ENCODE results near the gene PAK2.

The PAK2 gene

DNA sequence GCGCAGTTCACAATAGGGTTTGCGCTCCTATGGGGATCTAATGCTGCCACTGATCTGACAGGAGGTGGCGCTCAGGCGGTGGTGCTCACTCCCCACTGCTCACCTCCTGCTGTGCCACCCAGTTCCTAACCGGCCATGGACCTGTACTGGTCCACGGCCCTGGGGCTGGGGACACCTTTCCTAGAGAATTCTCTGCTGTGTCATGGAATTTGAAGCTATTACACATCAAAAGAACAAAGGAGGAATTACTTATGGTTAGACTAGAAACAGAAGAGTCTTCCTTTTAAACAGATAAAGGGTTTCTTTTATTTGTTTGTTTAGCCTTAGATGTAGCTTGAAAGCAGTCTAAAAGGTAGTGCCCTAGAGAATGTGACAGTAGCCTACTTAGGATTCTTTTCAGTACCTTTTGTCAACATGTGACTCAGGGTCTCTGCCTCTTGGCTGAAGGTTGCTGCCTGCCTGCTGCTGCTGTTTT lies 50.3 kb downstream of the PAK2 start:
- Histone ChIP-seq H3K27ac (ENCODE audit: low read depth, low read length) (no peak overlapping the region), H3K4me1 (ENCODE audit: control insufficient read depth, insufficient read depth, low read length) (peaks cover 19% of the 10 kb centered on the region), H3K9me3 (ENCODE audit: control insufficient read depth, insufficient read depth, low read depth, low read length) (peaks cover 18% of the 10 kb centered on the region), H3K4me3 (ENCODE audit: low read depth, low read length) (no peak overlapping the region), H3K36me3 (ENCODE audit: control insufficient read depth, insufficient read depth, low read length) (peaks cover 38% of the 10 kb centered on the region), H3K27me3 (ENCODE audit: control insufficient read depth, insufficient read depth, low read length) (no peaks in the 10 kb centered on the region), H3K9ac (ENCODE audit: low read length) (no peak overlapping the region)

DNA sequence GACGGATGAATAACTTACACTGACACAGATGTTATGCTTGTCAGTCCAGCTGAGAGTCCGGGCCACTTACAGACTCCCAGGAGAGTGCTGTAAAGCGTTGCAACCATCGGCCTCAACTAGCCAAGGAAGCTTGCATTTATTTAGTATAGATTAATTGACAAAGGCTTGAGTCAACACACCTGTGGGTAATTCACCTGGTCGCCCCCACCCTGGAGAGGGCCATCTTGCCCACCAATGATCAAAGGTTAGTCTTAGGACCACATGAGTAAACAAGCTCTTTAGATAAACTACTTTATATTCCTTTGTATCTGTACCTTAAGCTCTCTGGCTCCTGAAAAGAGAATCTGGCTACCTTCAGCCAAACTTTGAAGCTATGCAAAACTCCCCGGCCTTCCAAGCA lies 51.0 kb downstream of the PAK2 start:
- H3K9me3 ChIP-seq (ENCODE audit: control insufficient read depth, insufficient read depth, low read depth, low read length): peaks cover 11% of the 10 kb centered on the region
- no peak overlapping the region for H3K9ac ChIP-seq (ENCODE audit: low read length)
- no peak overlapping the region for H3K27ac ChIP-seq (ENCODE audit: low read depth, low read length)
- H3K4me1 ChIP-seq (ENCODE audit: control insufficient read depth, insufficient read depth, low read length): peaks cover 19% of the 10 kb centered on the region
- H3K36me3 ChIP-seq (ENCODE audit: control insufficient read depth, insufficient read depth, low read length): peaks cover 31% of the 10 kb centered on the region
- H3K4me3 ChIP-seq (ENCODE audit: low read depth, low read length): no peak overlapping the region
- no peaks in the 10 kb centered on the region for H3K27me3 ChIP-seq (ENCODE audit: control insufficient read depth, insufficient read depth, low read length)

GRCh38 chr3:196792771-196793170 lies 53.1 kb downstream of the PAK2 start:
- Histone ChIP-seq H3K27ac (ENCODE audit: low read depth, low read length) (peak overlapping the region; percentile 34; the same call in 1 of the 2 replicates), H3K4me1 (ENCODE audit: control insufficient read depth, insufficient read depth, low read length) (peaks cover 14% of the 10 kb centered on the region), H3K27me3 (ENCODE audit: control insufficient read depth, insufficient read depth, low read length) (no peaks in the 10 kb centered on the region), H3K36me3 (ENCODE audit: control insufficient read depth, insufficient read depth, low read length) (peaks cover 28% of the 10 kb centered on the region), H3K4me3 (ENCODE audit: low read depth, low read length) (no peak overlapping the region), H3K9me3 (ENCODE audit: control insufficient read depth, insufficient read depth, low read depth, low read length) (peaks cover 11% of the 10 kb centered on the region), H3K9ac (ENCODE audit: low read length) (no peak overlapping the region)

DNA sequence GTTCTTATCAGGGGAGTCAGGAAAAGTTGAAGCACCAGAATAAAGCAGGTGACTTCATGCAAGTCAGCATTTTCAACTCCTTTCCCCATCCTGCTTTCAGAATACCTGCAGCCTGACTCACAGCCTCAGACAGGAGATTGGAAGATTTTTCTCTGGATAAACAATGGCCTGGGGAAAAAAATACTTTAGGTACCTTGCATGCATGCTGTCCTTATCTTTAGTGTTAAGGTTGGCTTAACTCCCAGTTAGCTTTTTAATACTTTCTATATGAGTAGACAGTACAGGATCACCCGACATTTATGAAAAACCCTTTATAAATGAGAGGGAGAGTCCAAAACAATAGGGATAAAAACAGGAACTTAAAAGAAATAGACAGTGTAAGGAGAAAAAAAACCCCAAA lies 53.6 kb downstream of the PAK2 start:
- Histone ChIP-seq H3K27ac (ENCODE audit: low read depth, low read length) (peak overlapping the region; percentile 34; the same call in 1 of the 2 replicates), H3K9ac (ENCODE audit: low read length) (no peak overlapping the region), H3K36me3 (ENCODE audit: control insufficient read depth, insufficient read depth, low read length) (peaks cover 28% of the 10 kb centered on the region), H3K27me3 (ENCODE audit: control insufficient read depth, insufficient read depth, low read length) (no peaks in the 10 kb centered on the region), H3K4me1 (ENCODE audit: control insufficient read depth, insufficient read depth, low read length) (peaks cover 11% of the 10 kb centered on the region), H3K4me3 (ENCODE audit: low read depth, low read length) (no peak overlapping the region), H3K9me3 (ENCODE audit: control insufficient read depth, insufficient read depth, low read depth, low read length) (peaks cover 11% of the 10 kb centered on the region)

DNA sequence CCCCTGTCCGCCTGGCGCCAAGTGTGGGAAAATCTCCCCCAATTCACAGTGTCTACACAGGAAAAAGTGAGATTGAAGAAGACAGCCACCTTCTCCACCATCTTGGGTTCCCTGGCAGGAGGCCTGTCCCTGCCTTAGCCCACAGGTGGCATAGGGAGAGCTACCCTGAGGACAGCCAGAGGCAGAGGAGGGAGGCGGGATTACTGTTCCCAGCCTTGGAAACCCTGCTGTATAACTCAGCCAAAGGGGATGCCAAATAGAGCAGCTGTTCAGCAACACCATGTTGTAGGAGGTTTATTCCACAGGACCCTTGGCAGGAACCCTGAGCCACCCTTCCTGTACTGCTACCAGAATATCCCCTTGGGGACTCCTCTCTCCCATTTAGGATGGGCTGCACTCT lies 54.8 kb downstream of the PAK2 start:
- H3K9ac ChIP-seq (ENCODE audit: low read length): no peak overlapping the region
- H3K36me3 ChIP-seq (ENCODE audit: control insufficient read depth, insufficient read depth, low read length): peaks cover 27% of the 10 kb centered on the region
- no peak overlapping the region for H3K27ac ChIP-seq (ENCODE audit: low read depth, low read length)
- H3K4me1 ChIP-seq (ENCODE audit: control insufficient read depth, insufficient read depth, low read length): peaks cover 6% of the 10 kb centered on the region
- H3K9me3 ChIP-seq (ENCODE audit: control insufficient read depth, insufficient read depth, low read depth, low read length): peaks cover 11% of the 10 kb centered on the region
- no peaks in the 10 kb centered on the region for H3K27me3 ChIP-seq (ENCODE audit: control insufficient read depth, insufficient read depth, low read length)
- H3K4me3 ChIP-seq (ENCODE audit: low read depth, low read length): no peak overlapping the region

DNA sequence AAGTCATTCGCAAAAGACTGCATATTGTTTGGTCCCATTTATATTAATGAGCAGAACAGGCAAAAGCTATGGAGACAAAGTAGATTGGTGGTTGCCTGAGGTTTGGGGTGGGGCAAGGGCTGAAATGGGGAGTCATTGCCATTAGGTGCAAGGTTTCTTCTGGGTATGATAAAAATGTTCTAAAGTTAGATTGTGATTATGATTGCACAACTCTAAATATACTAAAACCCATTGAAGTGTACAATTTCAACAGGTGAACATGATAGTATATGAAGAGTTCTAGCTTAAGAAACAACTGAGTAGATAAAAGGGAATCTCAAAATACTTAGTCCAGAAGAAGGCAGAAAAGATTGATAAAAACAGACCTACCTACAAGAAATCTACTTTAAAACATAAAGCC lies 56.7 kb downstream of the PAK2 start:
- peaks cover 16% of the 10 kb centered on the region for H3K36me3 ChIP-seq (ENCODE audit: control insufficient read depth, insufficient read depth, low read length)

DNA sequence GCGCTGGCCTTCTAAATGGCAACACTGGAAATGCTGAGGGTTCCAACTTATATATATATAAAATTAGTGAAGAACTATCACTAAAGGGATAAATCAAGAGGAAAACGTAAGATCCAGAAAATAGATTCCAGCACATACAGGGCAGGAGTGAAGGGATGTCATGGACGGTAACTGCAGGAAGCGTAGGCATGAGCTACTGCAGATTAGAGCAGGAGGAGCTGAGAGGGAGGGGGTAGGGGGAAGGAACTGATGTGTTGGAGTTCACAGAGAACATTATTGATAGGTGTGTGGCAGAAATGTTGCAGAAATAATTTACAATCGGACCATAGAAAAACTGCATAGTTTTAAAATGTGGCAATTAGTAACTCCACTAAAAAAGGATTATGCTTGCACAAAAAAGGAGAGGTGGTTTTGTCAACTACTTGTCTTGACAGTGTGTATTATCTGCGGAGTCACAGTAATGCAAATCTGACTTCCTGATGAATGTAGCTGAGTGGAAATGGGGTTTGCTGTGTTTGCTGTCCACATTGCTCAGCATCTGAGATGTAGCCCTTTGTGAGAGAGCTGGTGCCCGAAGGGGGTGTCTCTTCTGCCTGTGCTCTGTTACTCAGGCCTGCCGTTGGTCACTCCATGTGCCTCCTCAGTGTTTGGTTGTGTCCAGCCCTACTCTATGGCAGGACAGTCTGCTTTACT lies 61.2 kb downstream of the PAK2 start:
- Histone ChIP-seq H3K27ac (ENCODE audit: low read depth, low read length) (no peak overlapping the region), H3K9ac (ENCODE audit: low read length) (no peak overlapping the region), H3K36me3 (ENCODE audit: control insufficient read depth, insufficient read depth, low read length) (peaks cover 37% of the 10 kb centered on the region), H3K9me3 (ENCODE audit: control insufficient read depth, insufficient read depth, low read depth, low read length) (no peaks in the 10 kb centered on the region), H3K4me3 (ENCODE audit: low read depth, low read length) (no peak overlapping the region), H3K4me1 (ENCODE audit: control insufficient read depth, insufficient read depth, low read length) (no peaks in the 10 kb centered on the region), H3K27me3 (ENCODE audit: control insufficient read depth, insufficient read depth, low read length) (no peaks in the 10 kb centered on the region)

More for the DNA sequence above, 56.7 kb downstream of the PAK2 start:
- Histone ChIP-seq H3K4me3 (ENCODE audit: low read depth, low read length) (no peak overlapping the region), H3K27ac (ENCODE audit: low read depth, low read length) (no peak overlapping the region), H3K9me3 (ENCODE audit: control insufficient read depth, insufficient read depth, low read depth, low read length) (peaks cover 5% of the 10 kb centered on the region; the same call in 1 of the 2 replicates), H3K27me3 (ENCODE audit: control insufficient read depth, insufficient read depth, low read length) (no peaks in the 10 kb centered on the region), H3K4me1 (ENCODE audit: control insufficient read depth, insufficient read depth, low read length) (peaks cover 6% of the 10 kb centered on the region), H3K9ac (ENCODE audit: low read length) (no peak overlapping the region)

DNA sequence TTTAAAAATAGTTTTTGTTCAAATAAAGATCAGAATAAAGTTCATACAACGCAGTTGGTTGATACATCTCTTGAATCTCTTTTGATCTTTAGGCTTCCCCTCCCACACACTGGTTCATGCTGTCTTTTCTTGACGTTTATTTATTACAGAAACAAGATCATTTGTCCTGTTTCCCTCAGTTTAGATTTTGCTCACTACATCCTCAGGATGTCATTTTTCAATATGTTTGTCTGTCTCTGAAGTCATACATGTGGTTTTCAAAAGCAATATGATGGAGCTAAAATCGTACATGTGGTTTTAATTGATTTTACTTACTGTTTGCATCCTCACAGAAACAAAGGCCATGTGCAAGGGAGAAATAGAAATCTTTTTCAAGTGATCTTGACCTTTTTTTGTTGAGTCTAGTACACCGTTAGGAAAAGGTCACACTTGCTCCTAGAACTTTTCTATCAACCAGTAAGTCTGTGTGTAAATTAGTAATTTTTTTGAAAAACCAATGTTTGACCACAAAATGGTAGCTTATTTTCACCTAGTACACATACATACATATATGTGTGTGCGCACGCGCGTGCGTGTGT lies 64.3 kb downstream of the PAK2 start:
- H3K4me1 ChIP-seq (ENCODE audit: control insufficient read depth, insufficient read depth, low read length): no peaks in the 10 kb centered on the region
- no peak overlapping the region for H3K27ac ChIP-seq (ENCODE audit: low read depth, low read length)
- H3K9ac ChIP-seq (ENCODE audit: low read length): no peak overlapping the region
- H3K27me3 ChIP-seq (ENCODE audit: control insufficient read depth, insufficient read depth, low read length): no peaks in the 10 kb centered on the region
- no peak overlapping the region for H3K4me3 ChIP-seq (ENCODE audit: low read depth, low read length)
- H3K36me3 ChIP-seq (ENCODE audit: control insufficient read depth, insufficient read depth, low read length): peaks cover 61% of the 10 kb centered on the region
- no peaks in the 10 kb centered on the region for H3K9me3 ChIP-seq (ENCODE audit: control insufficient read depth, insufficient read depth, low read depth, low read length)

- H3K36me3 ChIP-seq (ENCODE audit: control insufficient read depth, insufficient read depth, low read length): peaks cover 56% of the 10 kb centered on the region
- no peak overlapping the region for H3K4me3 ChIP-seq (ENCODE audit: low read depth, low read length)
- no peaks in the 10 kb centered on the region for H3K4me1 ChIP-seq (ENCODE audit: control insufficient read depth, insufficient read depth, low read length)
- H3K27me3 ChIP-seq (ENCODE audit: control insufficient read depth, insufficient read depth, low read length): no peaks in the 10 kb centered on the region
- no peak overlapping the region for H3K27ac ChIP-seq (ENCODE audit: low read depth, low read length)
- no peaks in the 10 kb centered on the region for H3K9me3 ChIP-seq (ENCODE audit: control insufficient read depth, insufficient read depth, low read depth, low read length)
- H3K9ac ChIP-seq (ENCODE audit: low read length): no peak overlapping the region
Measured at GRCh38 chr3:196804773-196805172, 65.1 kb downstream of the PAK2 start.

DNA sequence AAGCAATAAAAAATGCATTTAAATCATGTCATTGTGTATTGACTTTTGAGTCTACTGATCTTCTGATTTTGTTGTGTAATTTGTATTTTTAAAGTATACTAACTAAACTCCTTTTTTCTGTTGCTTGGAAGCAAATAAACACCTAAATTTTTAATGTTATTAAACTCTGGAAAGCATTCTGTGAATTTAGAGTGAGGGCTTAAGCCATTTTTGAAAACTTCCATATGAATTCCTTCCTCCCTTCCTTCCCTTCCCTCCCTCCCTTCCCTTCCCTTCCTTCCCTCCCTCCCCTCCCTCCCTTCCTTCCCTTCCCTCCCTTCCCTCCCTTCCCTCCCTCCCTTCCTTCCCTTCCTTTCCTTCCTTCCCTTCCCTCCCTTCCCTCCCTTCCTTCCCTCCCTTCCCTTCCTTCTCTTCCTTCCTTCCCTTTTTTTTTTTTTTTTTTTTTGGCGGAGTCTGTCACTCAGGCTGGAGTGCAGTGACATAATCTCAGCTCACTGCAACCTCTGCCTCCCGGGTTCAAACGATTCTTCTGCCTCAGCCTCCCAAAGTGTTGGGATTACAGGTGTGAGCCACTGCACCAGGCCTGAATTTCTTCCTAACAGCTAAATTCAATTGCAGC lies 71.4 kb downstream of the PAK2 start:
- Histone ChIP-seq H3K36me3 (ENCODE audit: control insufficient read depth, insufficient read depth, low read length) (peaks cover 70% of the 10 kb centered on the region), H3K9me3 (ENCODE audit: control insufficient read depth, insufficient read depth, low read depth, low read length) (no peaks in the 10 kb centered on the region), H3K4me1 (ENCODE audit: control insufficient read depth, insufficient read depth, low read length) (no peaks in the 10 kb centered on the region), H3K27ac (ENCODE audit: low read depth, low read length) (no peak overlapping the region), H3K4me3 (ENCODE audit: low read depth, low read length) (no peak overlapping the region), H3K27me3 (ENCODE audit: control insufficient read depth, insufficient read depth, low read length) (no peaks in the 10 kb centered on the region), H3K9ac (ENCODE audit: low read length) (no peak overlapping the region)

GRCh38 chr3:196812853-196813252 lies 73.2 kb downstream of the PAK2 start:
- H3K27ac ChIP-seq (ENCODE audit: low read depth, low read length): no peak overlapping the region
- no peaks in the 10 kb centered on the region for H3K4me1 ChIP-seq (ENCODE audit: control insufficient read depth, insufficient read depth, low read length)
- H3K27me3 ChIP-seq (ENCODE audit: control insufficient read depth, insufficient read depth, low read length): no peaks in the 10 kb centered on the region
- peaks cover 60% of the 10 kb centered on the region for H3K36me3 ChIP-seq (ENCODE audit: control insufficient read depth, insufficient read depth, low read length)
- H3K9me3 ChIP-seq (ENCODE audit: control insufficient read depth, insufficient read depth, low read depth, low read length): no peaks in the 10 kb centered on the region
- H3K4me3 ChIP-seq (ENCODE audit: low read depth, low read length): no peak overlapping the region
- H3K9ac ChIP-seq (ENCODE audit: low read length): no peak overlapping the region
